Lung (tissue), 12 donors: Measurements from ENCODE around the gene SERPIND1. TPM values are rescaled to one million over a fixed set of nuclear protein-coding genes. Genes with fewer than 3 reads are reported as not detected.
"Not testable (repeated sequence)": the region's sequence is repeated elsewhere in the genome, so short reads cannot be mapped to it uniquely, and the experiment has no call there.

ENCODE experiments used
- ATAC-seq: fragments of 200-7000 bp; cut with Tn5 transposase; one replicate; pipeline ENCODE4 v1.9.1; 2020; ENCODE audit warnings: moderate number of reproducible peaks; ENCODE audit not compliant: insufficient read depth, low FRiP score
- DNase-seq, 3 donors: peaks; one replicate each; pipeline ENCODE4 v3.0.0-alpha.2; 2013 to 2017
- H3K27ac ChIP-seq, 2 donors: one replicate each; pipeline ENCODE4 v1.5.1; 2013; ENCODE audit warnings: mild to moderate bottlenecking in 2 of 2, moderate library complexity in 2 of 2, control low read depth in 1 of 2, inconsistent platforms in 1 of 2, low read depth in 1 of 2, low read length in 1 of 2
- H3K27me3 ChIP-seq, 3 donors: one replicate each; pipeline ENCODE4 v1.5.1; 2013; ENCODE audit warnings: low read length in 2 of 3; ENCODE audit not compliant: control insufficient read depth in 3 of 3, insufficient read depth in 3 of 3
- H3K36me3 ChIP-seq, 4 donors: one replicate each; pipeline ENCODE4 v1.5.1; 2013; ENCODE audit warnings: low read length in 4 of 4, mild to moderate bottlenecking in 1 of 4, moderate library complexity in 1 of 4; ENCODE audit not compliant: control insufficient read depth in 4 of 4, insufficient read depth in 4 of 4
- H3K4me1 ChIP-seq, 5 donors: one replicate each; pipeline ENCODE4 v1.5.1; 2013; ENCODE audit warnings: low read length in 5 of 5, mild to moderate bottlenecking in 2 of 5, moderate library complexity in 1 of 5; ENCODE audit not compliant: control insufficient read depth in 5 of 5, insufficient read depth in 5 of 5
- H3K4me3 ChIP-seq: one replicate; pipeline ENCODE4 v1.5.1; 2013; ENCODE audit warnings: mild to moderate bottlenecking, control low read depth, moderate library complexity
- H3K9ac ChIP-seq, 2 donors: one replicate each; pipeline ENCODE4 v1.5.1; 2013; ENCODE audit warnings: low read length in 2 of 2, control low read depth in 1 of 2; ENCODE audit not compliant: insufficient read depth in 1 of 2
- H3K9me3 ChIP-seq, 4 donors: one replicate each; pipeline ENCODE4 v1.5.1; 2013; ENCODE audit warnings: low read length in 3 of 4, mild to moderate bottlenecking in 1 of 4, moderate library complexity in 1 of 4; ENCODE audit not compliant: control insufficient read depth in 4 of 4, insufficient read depth in 3 of 4
- CTCF ChIP-seq: IDR thresholded peaks from 2 replicates; pipeline ENCODE4 v1.5.1; 2012; ENCODE audit warnings: mild to moderate bottlenecking; ENCODE audit errors: control extremely low read depth, extremely low read depth
- WGBS, 2 donors: extraction: QIAGEN DNeasy Blood & Tissue Kit; methylation state at CpG; one replicate each; pipeline ENCODE4 v1.1.7; 2013; 5-methylcytosine and 5-hydroxymethylcytosine counted together
- polyA plus RNA-seq, 2 donors: library from polyadenylated mRNA; stranded (reverse); fragments of 200-250 nt; gene quantifications; one replicate each; pipeline ENCODE4 v1.2.1, GENCODE V29; 2013
- total RNA-seq, 2 donors: library from RNA; depleted of rRNA in 1 of 2; stranded (reverse); fragments of >200 nt in 1 of 2; gene quantifications; one replicate each; pipeline ENCODE4 v1.2.1, GENCODE V29; 2014 to 2021
- donor health status: control.
- donor health status: control.
- donor health status: Bipolar disorder and iron deficiency.
- donor health status: healthy.
- donor health status: DM: yes; HTN: yes; CAD: no.

The SERPIND1 gene
- total and polyA plus RNA-seq, 4 donors: 0.02 to 2.0 (median 0.75) TPM

- WGBS, 2 donors: 96 to 97% methylated on average over 5 of the region's 5 CpGs
Observed at GRCh38 chr22:20822240-20822639, 48.3 kb downstream of the SERPIND1 start.

GRCh38 chr22:20823264-20823663, 49.4 kb downstream of the SERPIND1 start:
- H3K4me3 ChIP-seq: no peak overlapping the region
- peaks cover 0 to 27% (median 13%) of the 10 kb centered on the region in 4 donors for H3K36me3 ChIP-seq
- H3K9ac ChIP-seq: no peak overlapping the region
- DNase-seq (no peak), ATAC-seq (no peak)
- 96 to 97% methylated on average over 1 of the region's 1 CpG for WGBS, 2 donors
- H3K27me3 ChIP-seq: no peaks in the 10 kb centered on the region
- H3K27ac ChIP-seq: no peak overlapping the region
- TF ChIP-seq CTCF: no peak
- no peaks in the 10 kb centered on the region for H3K4me1 ChIP-seq
- H3K9me3 ChIP-seq: no peaks in the 10 kb centered on the region

More at GRCh38 chr22:20822240-20822639, 48.3 kb downstream of the SERPIND1 start:
- no peaks in the 10 kb centered on the region for H3K27me3 ChIP-seq
- no peak for ATAC-seq
- H3K36me3 ChIP-seq: peaks cover 0 to 29% (median 15%) of the 10 kb centered on the region in 4 donors
- H3K4me1 ChIP-seq: no peaks in the 10 kb centered on the region
- H3K27ac ChIP-seq: no peak overlapping the region
- TF ChIP-seq CTCF: no peak
- no peak for DNase-seq
- H3K4me3 ChIP-seq: no peak overlapping the region
- no peaks in the 10 kb centered on the region for H3K9me3 ChIP-seq
- H3K9ac ChIP-seq: no peak overlapping the region

GRCh38 chr22:20825216-20825615, 51.3 kb downstream of the SERPIND1 start:
- not testable (repeated sequence) for H3K9ac ChIP-seq, H3K27ac ChIP-seq, ATAC-seq, H3K27me3 ChIP-seq, H3K4me1 ChIP-seq, H3K4me3 ChIP-seq, DNase-seq, H3K9me3 ChIP-seq
- peaks cover 4 to 22% (median 7%) of the 10 kb centered on the region in 4 donors for H3K36me3 ChIP-seq
- WGBS, 2 donors: 98 to 99% methylated on average over 4 of the region's 4 CpGs

GRCh38 chr22:20825624-20826023, 51.7 kb downstream of the SERPIND1 start:
- ATAC-seq (no peak), DNase-seq (no peak)
- no peaks in the 10 kb centered on the region for H3K4me1 ChIP-seq
- H3K4me3 ChIP-seq: no peak overlapping the region
- no peak overlapping the region for H3K9ac ChIP-seq
- 89 to 91% methylated on average over 6 of the region's 6 CpGs for WGBS, 2 donors
- H3K27ac ChIP-seq: no peak overlapping the region
- no peak for TF ChIP-seq CTCF
- H3K27me3 ChIP-seq: no peaks in the 10 kb centered on the region
- peaks cover 8 to 21% (median 9%) of the 10 kb centered on the region in 4 donors for H3K36me3 ChIP-seq
- H3K9me3 ChIP-seq: no peaks in the 10 kb centered on the region

- WGBS, 2 donors: 96 to 97% methylated on average over 5 of the region's 5 CpGs
- H3K36me3 ChIP-seq: peaks cover 9 to 25% (median 10%) of the 10 kb centered on the region in 4 donors
- not testable (repeated sequence) for DNase-seq, H3K4me3 ChIP-seq, ATAC-seq, H3K4me1 ChIP-seq, H3K27ac ChIP-seq, H3K9me3 ChIP-seq, H3K27me3 ChIP-seq, H3K9ac ChIP-seq
Observed at GRCh38 chr22:20826373-20827152, 52.6 kb downstream of the SERPIND1 start.
